NCI-H526 (cell line): ENCODE data around the gene LHFPL6.

Experiments
- DNase-seq, 2 experiments: peaks; one replicate each; lab custom pipeline; 2025; lab: John Stamatoyannopoulos, UW

The LHFPL6 gene

GRCh38 chr13:39590466-39591036 lies 12.4 kb downstream of the LHFPL6 start:
- DNase-seq: no peak

- DNase-seq: no peak
These were observed 14.6 kb downstream of the LHFPL6 start for GRCh38 chr13:39588384-39588783.

- no peak for DNase-seq
These were observed 15.1 kb downstream of the LHFPL6 start for GRCh38 chr13:39587939-39588338.

- no peak for DNase-seq
These were observed 15.9 kb downstream of the LHFPL6 start for GRCh38 chr13:39586958-39587605.

GRCh38 chr13:39586151-39586550 lies 16.8 kb downstream of the LHFPL6 start:
- DNase-seq: peak; percentile 33 to 71

GRCh38 chr13:39585219-39585618 lies 17.8 kb downstream of the LHFPL6 start:
- no peak for DNase-seq

- DNase-seq: no peak
These were observed 22.0 kb downstream of the LHFPL6 start for GRCh38 chr13:39580881-39581575.

GRCh38 chr13:39578821-39579291 lies 24.1 kb downstream of the LHFPL6 start:
- DNase-seq: no peak

- DNase-seq: no peak
These were observed 25.0 kb downstream of the LHFPL6 start for GRCh38 chr13:39577838-39578491.

- no peak for DNase-seq
These were observed 25.8 kb downstream of the LHFPL6 start for GRCh38 chr13:39577203-39577602.

GRCh38 chr13:39575641-39576238 lies 27.3 kb downstream of the LHFPL6 start:
- no peak for DNase-seq

- no peak for DNase-seq
These were observed 31.4 kb downstream of the LHFPL6 start for GRCh38 chr13:39571502-39572092.

GRCh38 chr13:39567569-39567968 lies 35.4 kb downstream of the LHFPL6 start:
- DNase-seq: no peak

- DNase-seq: no peak
These were observed 36.6 kb downstream of the LHFPL6 start for GRCh38 chr13:39566216-39566869.

- DNase-seq: peak in 1 of 2 experiments; percentile 62
These were observed 37.7 kb downstream of the LHFPL6 start for GRCh38 chr13:39565036-39565949.

- DNase-seq: no peak
These were observed 39.6 kb downstream of the LHFPL6 start for GRCh38 chr13:39563470-39563735.

- no peak for DNase-seq
These were observed 41.0 kb downstream of the LHFPL6 start for GRCh38 chr13:39561971-39562370.

GRCh38 chr13:39559847-39560246 lies 43.1 kb downstream of the LHFPL6 start:
- DNase-seq: no peak

GRCh38 chr13:39557285-39557955 lies 45.6 kb downstream of the LHFPL6 start:
- no peak for DNase-seq

- DNase-seq: no peak
These were observed 46.1 kb downstream of the LHFPL6 start for GRCh38 chr13:39556866-39557265.
